ENCODE data around the gene DES.

The DES gene

DNA sequence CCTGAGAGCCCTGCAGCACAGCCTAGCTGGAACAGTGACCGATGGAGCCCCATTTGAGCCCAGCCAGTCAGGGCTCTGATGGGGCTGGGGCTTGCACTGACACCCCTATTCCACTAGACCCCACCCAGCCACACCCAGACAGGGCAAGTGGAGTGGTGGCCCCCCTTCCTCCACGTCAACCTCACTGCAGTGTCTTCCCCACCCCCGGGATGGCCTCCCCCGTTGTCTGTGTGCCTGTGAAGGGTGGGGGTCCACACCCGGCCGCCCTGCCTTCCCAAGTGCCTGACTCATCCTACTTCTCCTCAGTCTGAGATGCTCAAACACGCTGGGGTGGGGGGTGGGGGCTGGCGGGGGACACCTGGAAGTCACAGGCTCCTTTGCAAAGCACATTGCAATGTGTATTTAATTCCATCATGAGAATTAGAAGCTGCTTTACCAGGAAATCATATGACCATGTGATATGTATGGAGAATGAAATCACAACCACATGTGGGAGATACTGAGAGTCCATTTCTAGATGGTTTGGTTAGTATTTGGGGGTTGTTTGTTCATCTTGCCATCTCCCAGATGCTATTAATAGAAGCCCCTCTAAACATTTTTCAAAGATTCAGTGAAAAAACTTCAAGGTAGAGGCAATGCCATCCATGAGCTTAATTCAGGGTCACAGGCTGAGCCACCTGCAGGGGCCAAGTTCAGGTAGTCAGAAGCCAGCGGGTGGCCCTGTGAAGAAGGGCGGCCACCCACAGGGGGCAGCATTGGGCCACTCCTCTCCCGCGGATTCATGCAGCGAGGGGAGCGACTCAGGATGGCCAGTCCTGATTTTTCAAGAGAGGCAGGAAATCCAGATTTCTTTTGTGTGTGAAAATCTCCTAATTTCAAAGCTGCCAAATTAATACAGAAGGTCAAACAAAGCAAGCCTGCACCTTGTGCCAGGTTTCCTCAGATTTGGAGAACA is 57.8 kb downstream of the DES start:
- peak; percentile 79 for DNase-seq
